H1 (cell line): Measurements from ENCODE around the gene GABRG3. TPM values are rescaled to one million over a fixed set of nuclear protein-coding genes. Genes with fewer than 3 reads are reported as not detected.
A peak's percentile ranks its signal among the peaks of the same experiment; 100 is the strongest.

Experiments used
- CTCF ChIA-PET: fragments of 300-600 bp; sonication (Branson Sonifier 250); formaldehyde crosslinking; loops from one replicate; lab custom pipeline; 2021; ENCODE audit not compliant: partially characterized antibody; lab: Charles Lee
- POLR2A ChIA-PET: fragments of 300-600 bp; sonication (Branson Sonifier 250); formaldehyde crosslinking; loops from one replicate; lab custom pipeline; 2021; ENCODE audit warnings: inconsistent platforms; ENCODE audit not compliant: partially characterized antibody; lab: Charles Lee
- DNase-seq, 2 experiments: peaks; one replicate each; pipeline versions ENCODE4 v3.0.0 to v3.0.0-alpha.2; 2010 to 2022; ENCODE audit warnings: low spot score in 2 of 2, low read depth in 1 of 2, mixed read lengths in 1 of 2
- FAIRE-seq: peaks from 2 replicates; lab custom pipeline; 2011; peaks lifted over from hg19 to GRCh38; lab: Jason Lieb, UNC
- H2AFZ ChIP-seq: 2 replicates; pipeline ENCODE4 v1.8.1; 2012; ENCODE audit warnings: low read length, inconsistent platforms
- H2AK5ac ChIP-seq: 2 replicates; pipeline ENCODE4 v1.6.1; 2013; ENCODE audit warnings: low read depth, low read length
- H2BK120ac ChIP-seq: replicated peaks from 2 replicates; pipeline ENCODE3; 2013; ENCODE audit warnings: low read depth, low read length, inconsistent platforms
- H2BK12ac ChIP-seq: 2 replicates; pipeline ENCODE4 v1.6.1; 2013; ENCODE audit warnings: low read depth, low read length
- H2BK15ac ChIP-seq: 2 replicates; pipeline ENCODE4 v1.6.1; 2013; ENCODE audit warnings: low read length
- H2BK20ac ChIP-seq: 2 replicates; pipeline ENCODE4 v1.6.1; 2013; ENCODE audit warnings: low read length
- H2BK5ac ChIP-seq: 2 replicates; pipeline ENCODE4 v1.6.1; 2013; ENCODE audit warnings: low read depth, low read length
- H3K14ac ChIP-seq: 2 replicates; pipeline ENCODE4 v1.6.1; 2013; ENCODE audit warnings: inconsistent platforms; ENCODE audit not compliant: insufficient read length
- H3K18ac ChIP-seq: 2 replicates; pipeline ENCODE4 v1.6.1; 2013; ENCODE audit warnings: low read length; ENCODE audit errors: extremely low read depth
- H3K23ac ChIP-seq: 2 replicates; pipeline ENCODE4 v1.6.1; 2013; ENCODE audit warnings: inconsistent platforms; ENCODE audit not compliant: insufficient read length
- H3K23me2 ChIP-seq: 2 replicates; pipeline ENCODE4 v1.6.1; 2013; ENCODE audit warnings: low read depth, low read length
- H3K27ac ChIP-seq: 2 replicates; pipeline ENCODE4 v1.6.1; 2011; ENCODE audit warnings: low read depth, low read length, inconsistent platforms
- H3K27me3 ChIP-seq, 4 experiments: replicated peaks in 1 of 4; 1 replicate in 1 of 4; 2 replicates in 3 of 4; pipeline versions ENCODE4 v1.6.1 to v1.8.1; 2011 to 2013; ENCODE audit warnings: low read length in 3 of 4, mild to moderate bottlenecking in 3 of 4, inconsistent platforms in 2 of 4, mixed read lengths in 2 of 4, moderate library complexity in 1 of 4; ENCODE audit not compliant: control insufficient read depth in 3 of 4, insufficient read depth in 3 of 4; ENCODE audit errors: extremely low read depth in 1 of 4
- H3K36me3 ChIP-seq, 4 experiments: 2 replicates each; pipeline versions ENCODE4 v1.6.1 to v1.8.1; 2011 to 2013; ENCODE audit warnings: mild to moderate bottlenecking in 4 of 4, low read length in 3 of 4, moderate library complexity in 2 of 4, control low read depth in 1 of 4, inconsistent platforms in 1 of 4; ENCODE audit not compliant: insufficient read depth in 4 of 4, control insufficient read depth in 2 of 4
- H3K4ac ChIP-seq: replicated peaks from 2 replicates; pipeline ENCODE3; 2013; ENCODE audit warnings: low read length, low read depth, mixed read lengths, inconsistent platforms; ENCODE audit not compliant: insufficient read length
- H3K4me1 ChIP-seq, 4 experiments: replicated peaks in 1 of 4; 1 replicate in 1 of 4; 2 replicates in 3 of 4; pipeline versions ENCODE4 v1.6.1 to v1.8.1; 2011 to 2013; ENCODE audit warnings: low read length in 3 of 4, inconsistent platforms in 2 of 4, mixed read lengths in 1 of 4; ENCODE audit not compliant: insufficient read depth in 4 of 4, control insufficient read depth in 3 of 4
- H3K4me2 ChIP-seq, 2 experiments: 2 replicates each; pipeline versions ENCODE4 v1.6.1 to v1.8.1; 2011 to 2013; ENCODE audit warnings: low read depth in 2 of 2, low read length in 2 of 2, control low read depth in 1 of 2, inconsistent platforms in 1 of 2, mild to moderate bottlenecking in 1 of 2; ENCODE audit not compliant: insufficient read depth in 1 of 2
- H3K4me3 ChIP-seq, 4 experiments: fragments of 200-600, 300-600 bp in 1 of 4; sonication (generic), shearing (Covaris generic), sonication (Bioruptor Twin) in 1 of 4; 2 replicates each; pipeline versions ENCODE4 v1.5.1 to v1.8.1; 2011 to 2016; ENCODE audit warnings: low read length in 4 of 4, low read depth in 3 of 4, control low read depth in 2 of 4, inconsistent platforms in 2 of 4, mild to moderate bottlenecking in 2 of 4, mixed read lengths in 1 of 4, moderate library complexity in 1 of 4; ENCODE audit not compliant: insufficient read depth in 2 of 4; ENCODE audit errors: extremely low read depth in 1 of 4
- H3K56ac ChIP-seq: replicated peaks from 2 replicates; pipeline ENCODE3; 2013; ENCODE audit warnings: low read depth, mild to moderate bottlenecking, mixed read lengths, low read length, inconsistent platforms; ENCODE audit not compliant: insufficient read length
- H3K79me1 ChIP-seq: 2 replicates; pipeline ENCODE4 v1.6.1; 2013; ENCODE audit warnings: low read depth, low read length, control low read depth
- H3K79me2 ChIP-seq, 2 experiments: 2 replicates each; pipeline versions ENCODE4 v1.6.1 to v1.8.1; 2012 to 2013; ENCODE audit warnings: low read length in 2 of 2, mild to moderate bottlenecking in 2 of 2, inconsistent platforms in 1 of 2; ENCODE audit not compliant: insufficient read depth in 2 of 2, control insufficient read depth in 1 of 2
- H3K9ac ChIP-seq, 4 experiments: replicated peaks in 1 of 4; 1 replicate in 1 of 4; 2 replicates in 3 of 4; pipeline versions ENCODE4 v1.6.1 to v1.8.1; 2011 to 2013; ENCODE audit warnings: low read depth in 3 of 4, low read length in 3 of 4, control low read depth in 2 of 4, mild to moderate bottlenecking in 2 of 4, moderate library complexity in 2 of 4, inconsistent platforms in 1 of 4; ENCODE audit errors: extremely low read depth in 1 of 4
- H3K9me3 ChIP-seq, 2 experiments: 2 replicates each; pipeline versions ENCODE4 v1.6.1 to v1.8.1; 2012 to 2013; ENCODE audit warnings: mild to moderate bottlenecking in 2 of 2, moderate library complexity in 2 of 2, control low read depth in 1 of 2, inconsistent platforms in 1 of 2, low read depth in 1 of 2, low read length in 1 of 2, mixed read lengths in 1 of 2; ENCODE audit not compliant: insufficient read depth in 2 of 2
- H4K20me1 ChIP-seq, 2 experiments: replicated peaks in 1 of 2; 2 replicates each; pipeline versions ENCODE3 to v1.8.1; 2011 to 2013; ENCODE audit warnings: inconsistent platforms in 2 of 2, low read length in 2 of 2, mild to moderate bottlenecking in 1 of 2; ENCODE audit not compliant: insufficient read depth in 2 of 2, control insufficient read depth in 1 of 2
- H4K5ac ChIP-seq: 2 replicates; pipeline ENCODE4 v1.6.1; 2013; ENCODE audit warnings: low read length, low read depth, mixed read lengths, inconsistent platforms; ENCODE audit not compliant: insufficient read length
- H4K8ac ChIP-seq: 2 replicates; pipeline ENCODE4 v1.8.0; 2013; ENCODE audit warnings: mild to moderate bottlenecking, moderate library complexity, low read length, inconsistent platforms; ENCODE audit not compliant: insufficient read depth; ENCODE audit errors: extremely low read depth
- H4K91ac ChIP-seq: replicated peaks from 2 replicates; pipeline ENCODE3; 2013; ENCODE audit warnings: low read length, mixed read lengths, inconsistent platforms; ENCODE audit not compliant: insufficient read length
- BACH1 ChIP-seq: IDR thresholded peaks from 2 replicates; pipeline ENCODE4 v1.6.1; 2012; ENCODE audit warnings: low read length, improper control_type of control experiment
- FOSL1 ChIP-seq: IDR thresholded peaks from 2 replicates; pipeline ENCODE4 v1.6.1; 2011; ENCODE audit warnings: mild to moderate bottlenecking, low read depth, low read length, moderate library complexity; ENCODE audit not compliant: insufficient read depth
- NRF1 ChIP-seq: IDR thresholded peaks from 2 replicates; pipeline ENCODE4 v1.6.1; 2011; ENCODE audit warnings: mild to moderate bottlenecking, low read depth, low read length, improper control_type of control experiment
- POU5F1 ChIP-seq: IDR thresholded peaks from 2 replicates; pipeline ENCODE4 v1.6.1; 2011; ENCODE audit warnings: low read depth, mild to moderate bottlenecking, low read length, moderate library complexity
- WGBS, 2 experiments: shearing (Covaris generic) in 1 of 2; methylation state at CpG; one replicate each; pipeline versions ENCODE4 v1.1.6 to v1.1.7; 2013 to 2015; ENCODE audit warnings: low lambda C conversion rate in 2 of 2, mixed read lengths in 2 of 2, inconsistent platforms in 1 of 2, low coverage in 1 of 2, missing lambda C conversion rate in 1 of 2; ENCODE audit not compliant: insufficient replicate concordance in 2 of 2, insufficient coverage in 1 of 2, insufficient read length in 1 of 2; ENCODE audit errors: extremely low coverage in 1 of 2, missing lambda C conversion rate in 1 of 2; 5-methylcytosine and 5-hydroxymethylcytosine counted together
- polyA plus RNA-seq, 7 experiments: library from polyadenylated mRNA; depleted of rRNA in 3 of 7; stranded (reverse) in 5 of 7; unstranded in 2 of 7; fragments of >200 nt in 5 of 7; fragments of 200-250 nt in 2 of 7; gene quantifications; 1 replicate in 5 of 7; 2 replicates in 1 of 7; 4 replicates in 1 of 7; pipeline versions ENCODE4 v1.2.1 to v1.2.3, GENCODE V29; 2011 to 2013; ENCODE audit warnings: missing spikeins in 2 of 7, mixed read lengths in 2 of 7
- total RNA-seq: library from RNA; stranded (reverse); fragmentation: NEBNext Ultra II Directional; extraction: Animal tissue kit (Norgen Biotek cat#: 25700); gene quantifications from 2 replicates; pipeline ENCODE4 v1.2.1, GENCODE V29; 2021
- TF ChIP-seq, protein P1 (sequence below): IDR thresholded peaks from 2 replicates; pipeline ENCODE4 v1.6.1; 2012; ENCODE audit warnings: inconsistent platforms

Gene GABRG3
- total and polyA plus RNA-seq, 2 of the 8 experiments (the other 6 are each of a cell fraction or from before 2014, with no cell fraction given): 0.17 to 0.80 TPM

DNA sequence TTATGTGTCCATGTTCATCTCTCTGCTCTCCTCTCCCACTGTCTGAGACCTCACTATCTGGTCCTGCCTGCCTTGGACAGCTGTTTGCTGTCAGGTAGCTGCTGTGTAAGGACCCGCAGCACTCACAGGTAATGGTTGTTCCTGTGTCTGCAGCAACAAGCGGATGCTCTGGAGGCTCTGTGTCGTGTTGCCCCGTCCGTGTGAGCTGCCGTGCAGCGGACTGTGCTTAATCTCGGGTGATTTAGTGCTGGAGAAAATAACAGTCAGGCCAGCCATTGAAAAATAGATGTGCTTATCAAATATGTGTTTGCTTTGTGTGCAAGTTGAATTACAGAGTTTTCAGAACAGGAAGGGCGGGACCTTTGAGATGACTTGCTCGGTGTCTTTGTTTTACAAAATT, 121.4 kb downstream of the GABRG3 start:
- Histone ChIP-seq H4K91ac (no peak overlapping the region), H3K56ac (no peak overlapping the region), H4K20me1 (peaks cover 0 to 5% of the 10 kb centered on the region in 2 experiments), H4K5ac (no peak overlapping the region), H3K9ac (no peak overlapping the region), H3K4me2 (no peak overlapping the region), H2BK5ac (no peak overlapping the region), H3K4ac (no peak overlapping the region), H2BK120ac (no peak overlapping the region), H3K4me3 (no peak overlapping the region), H3K27ac (no peak overlapping the region), H2BK20ac (0 out of 2 replicates have a peak overlapping the region, but pooled peaks have one; percentile 22), H3K23ac (no peak overlapping the region), H3K18ac (peak overlapping the region; percentile 13; the same call in 1 of the 2 replicates), H3K23me2 (peaks cover 6% of the 10 kb centered on the region), H3K79me1 (no peaks in the 10 kb centered on the region), H4K8ac (no peak overlapping the region), H3K4me1 (peaks cover 0 to 8% (median 3%) of the 10 kb centered on the region in 4 experiments; a peak in 2 of 7 replicates), H2AK5ac (0 out of 2 replicates have a peak overlapping the region, but pooled peaks have one; percentile 9), H2BK15ac (peak overlapping the region; percentile 53; the same call in 1 of the 2 replicates), H3K36me3 (no peaks in the 10 kb centered on the region), H3K27me3 (no peaks in the 10 kb centered on the region; a peak in 1 of 7 replicates), H2AFZ (peak overlapping the region; percentile 68; the same call in 1 of the 2 replicates), H3K9me3 (peaks cover 3 to 6% of the 10 kb centered on the region in 2 experiments; a peak in 2 of 4 replicates), H2BK12ac (no peak overlapping the region), H3K79me2 (no peaks in the 10 kb centered on the region), H3K14ac (no peak overlapping the region)
- ChIA-PET POLR2A (no interaction called here), CTCF (interaction anchor here (1.4 kb wide), 1 partner anchor 10 kb away, joined by 6 read pairs; no protein-coding TSS in a partner anchor)
- WGBS, 2 experiments: 90% methylated on average over 10 of the region's 10 CpGs; no CpG with 5 or more reads in 1 of the 2 experiments
- no peak for DNase-seq
- FAIRE-seq: no peak
- TF ChIP-seq NRF1: no peak
- TF ChIP-seq POU5F1: no peak
- TF ChIP-seq, protein P1, sequence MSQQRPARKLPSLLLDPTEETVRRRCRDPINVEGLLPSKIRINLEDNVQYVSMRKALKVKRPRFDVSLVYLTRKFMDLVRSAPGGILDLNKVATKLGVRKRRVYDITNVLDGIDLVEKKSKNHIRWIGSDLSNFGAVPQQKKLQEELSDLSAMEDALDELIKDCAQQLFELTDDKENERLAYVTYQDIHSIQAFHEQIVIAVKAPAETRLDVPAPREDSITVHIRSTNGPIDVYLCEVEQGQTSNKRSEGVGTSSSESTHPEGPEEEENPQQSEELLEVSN: no peak
- no peak for TF ChIP-seq FOSL1
- no peak for TF ChIP-seq BACH1
